ENCODE data around the gene ZHX3.

GRCh38 chr20:41287327-41287726 is 30.2 kb downstream of the ZHX3 start:
- TF ChIP-seq, protein P1, sequence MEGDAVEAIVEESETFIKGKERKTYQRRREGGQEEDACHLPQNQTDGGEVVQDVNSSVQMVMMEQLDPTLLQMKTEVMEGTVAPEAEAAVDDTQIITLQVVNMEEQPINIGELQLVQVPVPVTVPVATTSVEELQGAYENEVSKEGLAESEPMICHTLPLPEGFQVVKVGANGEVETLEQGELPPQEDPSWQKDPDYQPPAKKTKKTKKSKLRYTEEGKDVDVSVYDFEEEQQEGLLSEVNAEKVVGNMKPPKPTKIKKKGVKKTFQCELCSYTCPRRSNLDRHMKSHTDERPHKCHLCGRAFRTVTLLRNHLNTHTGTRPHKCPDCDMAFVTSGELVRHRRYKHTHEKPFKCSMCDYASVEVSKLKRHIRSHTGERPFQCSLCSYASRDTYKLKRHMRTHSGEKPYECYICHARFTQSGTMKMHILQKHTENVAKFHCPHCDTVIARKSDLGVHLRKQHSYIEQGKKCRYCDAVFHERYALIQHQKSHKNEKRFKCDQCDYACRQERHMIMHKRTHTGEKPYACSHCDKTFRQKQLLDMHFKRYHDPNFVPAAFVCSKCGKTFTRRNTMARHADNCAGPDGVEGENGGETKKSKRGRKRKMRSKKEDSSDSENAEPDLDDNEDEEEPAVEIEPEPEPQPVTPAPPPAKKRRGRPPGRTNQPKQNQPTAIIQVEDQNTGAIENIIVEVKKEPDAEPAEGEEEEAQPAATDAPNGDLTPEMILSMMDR (IDR thresholded peaks at IDR 0.05): no peak
- no peak for TF ChIP-seq ZFX (IDR thresholded peaks at IDR 0.05; ENCODE audit: borderline replicate concordance)

Data from 22Rv1 (cell line).